ENCODE data around the gene MRPL17. TPM values are rescaled to one million over a fixed set of nuclear protein-coding genes. Genes with fewer than 3 reads are reported as not detected.

Gene MRPL17
- polyA plus RNA-seq, 1 donor from 2014 or later: 28.3 TPM

GRCh38 chr11:6667733-6668374 lies 15.3 kb downstream of the MRPL17 start:
- Histone ChIP-seq H2AFZ (ENCODE audit: low read depth, low read length) (no peak overlapping the region), H3K36me3 (ENCODE audit: insufficient read depth, low read length) (no peaks in the 10 kb centered on the region), H3K9me3 (ENCODE audit: low read length) (no peaks in the 10 kb centered on the region), H3K9me2 (ENCODE audit: insufficient read depth, low read length) (no peaks in the 10 kb centered on the region), H3K4me3 (ENCODE audit: low read length) (no peak overlapping the region), H3K9ac (ENCODE audit: low read length) (no peak overlapping the region), H3K4me2 (ENCODE audit: low read length) (no peak overlapping the region), H3K27me3 (ENCODE audit: insufficient read depth, low read depth, low read length) (no peaks in the 10 kb centered on the region), H3K79me2 (replicated peaks; ENCODE audit: insufficient read depth, low read length) (no peaks in the 10 kb centered on the region), H3K27ac (ENCODE audit: low read length) (no peak overlapping the region), H3F3A (ENCODE audit: insufficient read depth, low read length, poor library complexity, severe bottlenecking) (no peaks in the 10 kb centered on the region), H4K20me1 (ENCODE audit: insufficient read depth) (no peaks in the 10 kb centered on the region)
- TF ChIP-seq EZH2 (IDR thresholded peaks at IDR 0.05; ENCODE audit: borderline replicate concordance, insufficient read depth, low read length, poor library complexity, severe bottlenecking): no peak
- TF ChIP-seq, protein P1, sequence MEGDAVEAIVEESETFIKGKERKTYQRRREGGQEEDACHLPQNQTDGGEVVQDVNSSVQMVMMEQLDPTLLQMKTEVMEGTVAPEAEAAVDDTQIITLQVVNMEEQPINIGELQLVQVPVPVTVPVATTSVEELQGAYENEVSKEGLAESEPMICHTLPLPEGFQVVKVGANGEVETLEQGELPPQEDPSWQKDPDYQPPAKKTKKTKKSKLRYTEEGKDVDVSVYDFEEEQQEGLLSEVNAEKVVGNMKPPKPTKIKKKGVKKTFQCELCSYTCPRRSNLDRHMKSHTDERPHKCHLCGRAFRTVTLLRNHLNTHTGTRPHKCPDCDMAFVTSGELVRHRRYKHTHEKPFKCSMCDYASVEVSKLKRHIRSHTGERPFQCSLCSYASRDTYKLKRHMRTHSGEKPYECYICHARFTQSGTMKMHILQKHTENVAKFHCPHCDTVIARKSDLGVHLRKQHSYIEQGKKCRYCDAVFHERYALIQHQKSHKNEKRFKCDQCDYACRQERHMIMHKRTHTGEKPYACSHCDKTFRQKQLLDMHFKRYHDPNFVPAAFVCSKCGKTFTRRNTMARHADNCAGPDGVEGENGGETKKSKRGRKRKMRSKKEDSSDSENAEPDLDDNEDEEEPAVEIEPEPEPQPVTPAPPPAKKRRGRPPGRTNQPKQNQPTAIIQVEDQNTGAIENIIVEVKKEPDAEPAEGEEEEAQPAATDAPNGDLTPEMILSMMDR (IDR thresholded peaks at IDR 0.05; ENCODE audit: poor library complexity, severe bottlenecking): peak; percentile 26

DNA sequence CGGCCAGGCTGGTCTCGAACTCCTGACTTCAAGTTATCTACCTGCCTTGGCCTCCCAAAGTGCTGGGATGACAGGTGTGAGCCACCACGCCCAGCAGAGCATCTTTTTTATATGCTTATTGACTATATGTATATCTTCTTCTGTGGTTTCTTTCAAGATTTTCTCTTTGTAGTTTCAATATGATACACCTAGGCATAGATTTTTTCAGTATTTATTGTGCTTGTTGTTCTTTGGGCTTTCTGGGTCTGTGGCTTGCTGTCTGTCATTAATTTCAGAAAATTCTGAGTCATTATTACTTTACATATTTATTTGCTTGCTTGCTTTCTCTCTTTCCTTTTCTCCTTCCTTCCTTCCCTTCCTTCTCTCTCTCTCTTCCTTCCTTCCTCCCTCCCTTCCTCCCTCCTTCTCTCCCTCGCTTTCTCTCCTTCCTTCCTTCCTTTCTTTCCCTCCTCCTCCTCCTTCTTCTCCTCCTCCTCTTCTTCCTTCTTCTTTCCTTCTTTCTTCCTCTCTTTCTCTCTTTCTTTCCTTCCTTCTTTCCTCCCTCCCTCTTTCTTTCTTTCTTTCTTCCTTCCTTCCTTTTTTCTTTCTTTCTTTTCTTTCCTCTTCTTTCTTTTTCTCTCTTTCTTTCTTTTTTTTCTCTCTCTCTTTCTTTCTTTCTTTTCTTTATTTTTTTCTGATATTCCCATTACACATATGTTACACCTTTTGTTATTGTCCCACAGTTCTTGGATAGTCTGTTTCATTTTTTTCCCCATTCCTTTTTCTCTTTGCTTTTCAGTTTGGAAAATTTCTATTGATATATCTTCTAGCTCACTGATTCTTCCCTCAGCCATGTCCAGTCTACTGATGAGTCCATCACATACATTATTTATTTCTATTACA lies 16.6 kb downstream of the MRPL17 start:
- H3K9me2 ChIP-seq (ENCODE audit: insufficient read depth, low read length): no peaks in the 10 kb centered on the region
- H3K9me3 ChIP-seq (ENCODE audit: low read length): no peaks in the 10 kb centered on the region
- no peak overlapping the region for H3K4me2 ChIP-seq (ENCODE audit: low read length)
- TF ChIP-seq TAF1 (IDR thresholded peaks at IDR 0.05; ENCODE audit: low read depth): no peak
- H4K20me1 ChIP-seq (ENCODE audit: insufficient read depth): no peaks in the 10 kb centered on the region
- no peak overlapping the region for H2AFZ ChIP-seq (ENCODE audit: low read depth, low read length)
- no peak overlapping the region for H3K9ac ChIP-seq (ENCODE audit: low read length)
- H3K36me3 ChIP-seq (ENCODE audit: insufficient read depth, low read length): no peaks in the 10 kb centered on the region
- H3F3A ChIP-seq (ENCODE audit: insufficient read depth, low read length, poor library complexity, severe bottlenecking): no peaks in the 10 kb centered on the region
- no peak overlapping the region for H3K27ac ChIP-seq (ENCODE audit: low read length)
- no peaks in the 10 kb centered on the region for H3K27me3 ChIP-seq (ENCODE audit: insufficient read depth, low read depth, low read length)
- H3K4me3 ChIP-seq (ENCODE audit: low read length): no peak overlapping the region
- no peaks in the 10 kb centered on the region for H3K79me2 ChIP-seq (replicated peaks; ENCODE audit: insufficient read depth, low read length)

GRCh38 chr11:6664551-6664950 lies 18.6 kb downstream of the MRPL17 start:
- TF ChIP-seq, protein P2, sequence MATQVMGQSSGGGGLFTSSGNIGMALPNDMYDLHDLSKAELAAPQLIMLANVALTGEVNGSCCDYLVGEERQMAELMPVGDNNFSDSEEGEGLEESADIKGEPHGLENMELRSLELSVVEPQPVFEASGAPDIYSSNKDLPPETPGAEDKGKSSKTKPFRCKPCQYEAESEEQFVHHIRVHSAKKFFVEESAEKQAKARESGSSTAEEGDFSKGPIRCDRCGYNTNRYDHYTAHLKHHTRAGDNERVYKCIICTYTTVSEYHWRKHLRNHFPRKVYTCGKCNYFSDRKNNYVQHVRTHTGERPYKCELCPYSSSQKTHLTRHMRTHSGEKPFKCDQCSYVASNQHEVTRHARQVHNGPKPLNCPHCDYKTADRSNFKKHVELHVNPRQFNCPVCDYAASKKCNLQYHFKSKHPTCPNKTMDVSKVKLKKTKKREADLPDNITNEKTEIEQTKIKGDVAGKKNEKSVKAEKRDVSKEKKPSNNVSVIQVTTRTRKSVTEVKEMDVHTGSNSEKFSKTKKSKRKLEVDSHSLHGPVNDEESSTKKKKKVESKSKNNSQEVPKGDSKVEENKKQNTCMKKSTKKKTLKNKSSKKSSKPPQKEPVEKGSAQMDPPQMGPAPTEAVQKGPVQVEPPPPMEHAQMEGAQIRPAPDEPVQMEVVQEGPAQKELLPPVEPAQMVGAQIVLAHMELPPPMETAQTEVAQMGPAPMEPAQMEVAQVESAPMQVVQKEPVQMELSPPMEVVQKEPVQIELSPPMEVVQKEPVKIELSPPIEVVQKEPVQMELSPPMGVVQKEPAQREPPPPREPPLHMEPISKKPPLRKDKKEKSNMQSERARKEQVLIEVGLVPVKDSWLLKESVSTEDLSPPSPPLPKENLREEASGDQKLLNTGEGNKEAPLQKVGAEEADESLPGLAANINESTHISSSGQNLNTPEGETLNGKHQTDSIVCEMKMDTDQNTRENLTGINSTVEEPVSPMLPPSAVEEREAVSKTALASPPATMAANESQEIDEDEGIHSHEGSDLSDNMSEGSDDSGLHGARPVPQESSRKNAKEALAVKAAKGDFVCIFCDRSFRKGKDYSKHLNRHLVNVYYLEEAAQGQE (IDR thresholded peaks at IDR 0.05; ENCODE audit: borderline replicate concordance): no peak
- TF ChIP-seq MXI1 (conservative IDR thresholded peaks at IDR 0.05; ENCODE audit: poor library complexity, severe bottlenecking) (no peak), RAD21 (conservative IDR thresholded peaks at IDR 0.05) (no peak), SMC3 (conservative IDR thresholded peaks at IDR 0.05; ENCODE audit: poor library complexity) (no peak), EP300 (conservative IDR thresholded peaks at IDR 0.05; ENCODE audit: poor library complexity, severe bottlenecking) (no peak), EZH2 (IDR thresholded peaks at IDR 0.05; ENCODE audit: borderline replicate concordance, insufficient read depth, low read length, poor library complexity, severe bottlenecking) (no peak), TAF1 (IDR thresholded peaks at IDR 0.05; ENCODE audit: low read depth) (no peak), POLR2AphosphoS5 (IDR thresholded peaks at IDR 0.05) (no peak)
- TF ChIP-seq, protein P1 (IDR thresholded peaks at IDR 0.05; ENCODE audit: poor library complexity, severe bottlenecking): no peak
- Histone ChIP-seq H3K9ac (ENCODE audit: low read length) (no peak overlapping the region), H3K9me3 (ENCODE audit: low read length) (no peaks in the 10 kb centered on the region), H3F3A (ENCODE audit: insufficient read depth, low read length, poor library complexity, severe bottlenecking) (no peaks in the 10 kb centered on the region), H4K20me1 (ENCODE audit: insufficient read depth) (no peaks in the 10 kb centered on the region), H3K4me2 (ENCODE audit: low read length) (no peak overlapping the region), H3K79me2 (replicated peaks; ENCODE audit: insufficient read depth, low read length) (no peaks in the 10 kb centered on the region), H3K4me3 (ENCODE audit: low read length) (no peak overlapping the region), H3K9me2 (ENCODE audit: insufficient read depth, low read length) (no peaks in the 10 kb centered on the region), H2AFZ (ENCODE audit: low read depth, low read length) (no peak overlapping the region), H3K27ac (ENCODE audit: low read length) (no peak overlapping the region), H3K27me3 (ENCODE audit: insufficient read depth, low read depth, low read length) (no peaks in the 10 kb centered on the region), H3K36me3 (ENCODE audit: insufficient read depth, low read length) (no peaks in the 10 kb centered on the region)
